ENCODE data around the gene BCAS4.

Gene BCAS4

DNA sequence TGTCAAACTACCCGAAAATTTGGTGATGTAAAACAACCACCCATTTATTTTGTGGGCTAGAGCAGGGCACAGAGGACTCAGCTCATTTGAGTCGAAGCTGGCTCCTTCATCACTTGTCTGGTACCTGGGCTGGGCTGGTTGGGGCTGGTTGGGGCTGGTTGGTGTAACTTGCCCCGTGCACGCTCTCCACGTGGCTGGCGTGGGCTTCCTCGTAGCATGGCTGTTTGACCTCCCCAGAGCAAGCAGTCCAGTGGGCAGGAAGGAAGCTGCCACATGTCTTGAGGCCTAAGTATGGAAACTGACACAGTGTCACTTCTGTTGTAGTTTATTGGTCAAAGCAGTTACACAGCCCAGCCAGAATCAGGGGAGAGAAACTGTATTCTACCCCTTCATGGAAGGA lies 27.1 kb downstream of the BCAS4 start:
- no peak for DNase-seq (ENCODE audit: low spot score)

DNA sequence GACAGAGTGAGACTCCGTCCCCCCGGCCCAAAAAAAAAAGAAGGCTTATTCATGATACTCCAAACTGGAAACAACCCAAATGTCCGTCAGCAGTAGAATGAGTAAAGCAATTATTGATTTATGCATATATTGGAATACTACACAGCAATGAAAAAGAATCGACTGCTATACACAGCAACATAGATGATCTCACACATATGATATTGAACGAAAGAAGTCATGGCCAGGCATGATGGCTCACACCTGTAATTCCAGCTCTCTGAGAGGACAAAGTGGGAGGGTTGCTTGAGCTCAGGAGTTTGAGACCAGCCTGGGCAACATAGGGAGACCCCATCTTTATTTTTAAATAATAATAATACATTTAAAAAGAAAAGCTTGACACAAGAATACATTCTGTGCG lies 28.5 kb downstream of the BCAS4 start:
- no peak for DNase-seq (ENCODE audit: low spot score)

DNA sequence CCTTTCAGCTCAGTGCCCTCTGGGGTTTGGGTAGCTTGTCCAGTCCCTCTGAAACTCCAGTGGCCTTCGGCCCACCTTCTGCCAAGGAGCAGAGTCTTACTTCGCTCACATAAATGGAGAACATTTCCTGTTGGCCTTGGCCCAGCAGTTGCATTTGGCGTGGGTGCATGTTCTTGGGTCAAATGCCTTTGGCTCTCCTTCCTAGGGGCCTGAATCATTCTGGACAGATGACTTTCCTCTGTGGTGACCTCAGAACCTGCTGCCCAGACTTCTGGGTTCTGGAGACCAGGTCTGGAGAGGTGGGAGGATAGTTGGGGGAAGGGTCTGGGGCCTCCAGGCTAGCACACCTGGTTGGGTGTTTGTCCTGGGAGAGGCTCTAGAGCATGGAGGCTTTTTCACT lies 29.3 kb downstream of the BCAS4 start:
- no peak for DNase-seq (ENCODE audit: low spot score)

DNA sequence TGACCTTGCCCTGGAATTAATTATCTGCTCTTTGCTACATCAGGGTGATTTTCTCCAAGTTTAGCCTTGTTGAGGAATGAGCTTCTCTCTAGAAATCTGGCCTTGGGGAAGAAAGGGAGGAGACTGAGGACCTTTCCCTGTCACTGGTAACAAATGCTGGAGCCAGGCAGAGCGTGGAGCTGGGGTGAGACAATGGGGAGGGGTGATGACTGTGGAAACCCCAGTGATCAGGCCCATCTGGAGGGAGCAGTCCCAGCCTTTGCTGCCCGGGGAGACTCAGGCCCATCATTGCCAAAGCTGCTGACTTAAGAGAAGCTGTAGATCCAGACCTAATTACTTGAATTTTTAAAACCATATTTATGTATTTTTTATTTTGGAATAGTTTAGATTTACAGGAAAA lies 31.3 kb downstream of the BCAS4 start:
- no peak for DNase-seq (ENCODE audit: low spot score)

DNA sequence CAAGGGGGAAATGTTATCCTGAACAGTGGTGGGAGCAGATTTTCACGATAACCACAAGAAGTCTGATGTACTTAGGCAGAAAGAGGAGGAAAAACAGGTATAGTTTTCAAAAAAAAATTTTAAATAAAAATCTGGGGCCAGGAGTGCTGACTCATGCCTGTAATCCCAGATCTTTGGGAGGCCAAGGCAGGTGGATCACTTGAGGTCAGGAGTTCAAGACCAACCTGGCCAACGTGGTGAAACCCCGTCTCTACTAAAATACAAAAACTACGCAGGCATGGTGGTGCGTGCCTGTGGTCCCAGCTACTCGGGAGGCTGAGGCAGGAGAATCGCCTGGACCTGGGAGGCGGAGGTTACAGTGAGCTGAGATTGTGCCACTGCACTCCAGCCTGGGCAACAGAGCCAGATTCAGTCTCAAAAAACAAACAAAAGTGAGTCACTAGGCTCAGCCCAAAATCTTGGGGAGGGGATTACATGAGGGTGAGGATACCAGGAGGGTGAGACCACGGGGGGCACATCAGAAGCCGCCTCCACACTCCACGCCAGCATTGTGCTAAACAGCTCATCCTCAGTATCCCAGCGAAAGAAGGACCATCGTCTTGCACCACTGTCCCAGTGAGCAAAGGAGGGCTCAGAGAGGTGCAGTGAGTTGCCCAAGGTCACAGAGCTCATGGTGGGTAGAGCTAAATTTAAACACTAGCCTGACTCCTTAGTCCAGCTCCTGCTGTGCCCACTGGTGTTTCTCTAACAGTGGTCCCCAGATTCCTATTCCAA lies 33.7 kb downstream of the BCAS4 start:
- no peak for DNase-seq (ENCODE audit: low spot score)

DNA sequence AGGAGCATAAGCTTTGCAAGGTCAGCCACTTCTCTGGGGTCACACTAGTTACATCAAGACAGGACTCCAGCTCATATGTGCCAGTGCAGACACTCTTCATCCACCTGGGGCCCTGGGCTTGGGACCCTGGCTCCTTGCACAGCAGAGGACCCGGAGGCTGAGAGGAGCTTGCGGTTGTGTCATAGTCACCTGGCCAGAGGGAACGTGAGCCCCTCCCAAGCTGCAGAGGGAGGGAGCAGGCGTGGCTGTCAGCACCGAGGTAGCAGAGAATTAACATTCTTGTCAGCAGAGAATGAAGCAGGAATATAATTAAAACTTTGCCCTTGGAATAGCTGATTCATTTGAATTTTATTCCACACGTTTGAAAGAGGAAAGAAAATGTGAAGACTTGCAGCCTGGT lies 36.8 kb downstream of the BCAS4 start:
- DNase-seq (ENCODE audit: low spot score): no peak

DNA sequence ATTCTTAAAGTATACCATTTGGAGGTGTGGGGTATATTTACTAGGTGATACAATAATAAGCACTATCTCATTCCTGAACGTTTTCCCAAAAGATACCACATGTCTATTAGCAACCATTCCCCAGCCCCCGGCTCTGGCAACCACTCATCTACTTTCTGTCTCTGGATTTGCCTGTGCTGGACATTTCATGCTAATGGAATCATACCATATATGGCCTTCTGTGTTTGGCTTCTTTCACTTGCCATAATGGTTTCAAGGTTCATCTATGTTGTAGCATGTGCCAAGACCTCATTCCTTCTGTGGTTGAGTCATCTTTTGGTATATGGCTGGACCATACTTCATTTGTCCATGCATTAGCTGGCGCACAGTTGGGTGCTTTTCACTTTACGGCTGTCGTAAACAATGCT lies 39.7 kb downstream of the BCAS4 start:
- DNase-seq (ENCODE audit: low spot score): peak; percentile 41

DNA sequence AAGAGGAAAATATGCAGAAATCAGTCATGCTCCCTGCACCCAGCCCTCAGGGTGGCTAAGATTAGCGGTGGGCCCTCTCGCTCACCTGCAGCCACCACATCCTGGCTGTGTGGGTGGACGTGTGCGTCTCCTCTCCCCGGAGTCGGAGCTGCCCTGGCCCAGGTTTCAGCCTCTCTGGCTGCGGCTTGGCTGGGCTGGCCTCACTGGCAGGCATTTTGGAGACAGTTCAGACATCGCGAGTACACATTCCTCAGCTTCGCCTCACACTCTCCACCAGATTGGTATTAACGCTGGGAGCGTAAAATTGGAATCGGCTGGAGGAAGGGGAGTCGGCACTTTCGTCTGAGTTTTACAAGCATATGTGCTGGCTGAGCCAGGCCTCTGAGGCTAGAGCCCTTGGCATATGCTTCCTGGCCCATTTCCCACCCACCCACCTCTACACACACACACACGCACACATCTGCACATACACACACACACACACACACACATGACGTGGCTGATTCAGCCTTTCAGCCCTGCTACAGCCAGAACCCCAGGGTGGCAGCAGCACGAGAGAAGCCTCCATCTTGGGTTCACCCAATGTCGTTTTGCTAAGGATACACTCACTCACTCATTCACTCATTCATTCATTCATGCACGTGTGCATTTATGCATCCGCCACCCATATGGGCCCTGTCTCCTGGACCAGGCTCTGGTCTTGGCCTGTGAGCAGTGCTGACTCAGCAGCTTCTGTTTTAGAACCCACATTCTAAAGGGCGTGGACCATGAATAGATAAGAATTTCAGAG lies 42.9 kb downstream of the BCAS4 start:
- DNase-seq (ENCODE audit: low spot score): no peak

DNA sequence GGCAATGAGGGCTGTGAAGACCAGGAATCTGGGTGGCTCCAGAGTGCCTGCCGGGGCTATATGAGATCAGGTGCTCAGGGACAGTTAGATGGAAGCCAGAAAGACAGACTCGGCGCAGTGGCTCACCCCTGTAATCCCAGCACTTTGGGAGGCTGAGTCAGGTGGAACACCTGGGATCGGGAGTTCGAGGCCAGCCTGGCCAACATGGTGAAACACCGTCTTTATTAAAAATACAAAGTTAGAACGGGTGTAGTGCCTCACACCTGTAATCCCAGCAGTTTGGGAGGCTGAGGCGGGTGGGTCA lies 43.4 kb downstream of the BCAS4 start:
- DNase-seq (ENCODE audit: low spot score): no peak

DNA sequence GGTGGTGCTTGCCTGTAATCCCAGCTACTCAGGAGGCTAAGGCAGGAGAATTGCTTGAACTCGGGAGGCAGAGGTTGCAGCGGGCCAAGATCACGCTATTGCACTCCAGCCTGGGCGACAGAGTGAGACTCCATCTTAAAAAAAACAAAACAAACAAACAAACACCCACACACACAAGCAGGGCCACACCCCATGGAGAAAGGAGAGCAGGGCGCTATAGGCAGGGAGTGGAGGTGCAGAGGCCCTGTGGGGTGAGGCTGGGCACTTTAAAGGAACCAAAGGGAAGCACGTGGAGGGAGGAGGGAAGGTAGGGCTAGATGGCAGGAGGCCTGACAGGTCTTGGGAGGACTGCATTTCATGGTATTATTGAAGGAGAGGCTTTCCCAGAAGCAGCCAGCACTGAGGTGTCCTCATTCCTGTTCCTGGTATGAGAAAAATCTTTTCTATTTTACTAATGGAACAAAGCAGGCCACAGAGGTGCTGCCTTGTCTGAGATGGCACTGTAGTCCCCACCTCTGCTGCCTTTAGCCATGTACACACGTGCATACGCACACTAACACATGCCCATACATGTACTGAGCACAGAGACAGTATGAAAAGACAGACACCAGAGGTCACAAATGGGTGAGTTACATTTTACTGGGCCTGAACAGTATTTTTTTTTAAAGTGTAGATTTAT lies 44.0 kb downstream of the BCAS4 start:
- DNase-seq (ENCODE audit: low spot score): no peak

DNA sequence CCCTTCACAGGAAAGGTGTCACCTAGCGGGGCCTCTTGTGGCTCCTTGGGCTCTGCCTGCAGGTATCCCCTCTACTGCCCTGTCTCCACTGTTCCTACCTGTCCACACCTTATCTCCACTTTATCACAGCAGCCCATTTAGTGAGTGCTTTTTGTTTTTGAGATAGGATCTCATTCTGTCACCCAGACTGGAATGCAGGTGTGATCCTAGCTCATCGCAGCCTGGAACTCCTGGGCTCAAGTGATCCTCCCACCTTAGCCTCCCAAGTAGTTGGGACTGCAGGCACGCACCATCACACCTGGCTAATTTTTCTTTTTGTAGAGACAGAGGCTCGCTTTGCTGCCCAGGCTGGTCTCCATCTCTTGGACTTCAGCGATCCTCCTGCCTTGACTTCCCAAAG lies 48.0 kb downstream of the BCAS4 start:
- no peak for DNase-seq (ENCODE audit: low spot score)

DNA sequence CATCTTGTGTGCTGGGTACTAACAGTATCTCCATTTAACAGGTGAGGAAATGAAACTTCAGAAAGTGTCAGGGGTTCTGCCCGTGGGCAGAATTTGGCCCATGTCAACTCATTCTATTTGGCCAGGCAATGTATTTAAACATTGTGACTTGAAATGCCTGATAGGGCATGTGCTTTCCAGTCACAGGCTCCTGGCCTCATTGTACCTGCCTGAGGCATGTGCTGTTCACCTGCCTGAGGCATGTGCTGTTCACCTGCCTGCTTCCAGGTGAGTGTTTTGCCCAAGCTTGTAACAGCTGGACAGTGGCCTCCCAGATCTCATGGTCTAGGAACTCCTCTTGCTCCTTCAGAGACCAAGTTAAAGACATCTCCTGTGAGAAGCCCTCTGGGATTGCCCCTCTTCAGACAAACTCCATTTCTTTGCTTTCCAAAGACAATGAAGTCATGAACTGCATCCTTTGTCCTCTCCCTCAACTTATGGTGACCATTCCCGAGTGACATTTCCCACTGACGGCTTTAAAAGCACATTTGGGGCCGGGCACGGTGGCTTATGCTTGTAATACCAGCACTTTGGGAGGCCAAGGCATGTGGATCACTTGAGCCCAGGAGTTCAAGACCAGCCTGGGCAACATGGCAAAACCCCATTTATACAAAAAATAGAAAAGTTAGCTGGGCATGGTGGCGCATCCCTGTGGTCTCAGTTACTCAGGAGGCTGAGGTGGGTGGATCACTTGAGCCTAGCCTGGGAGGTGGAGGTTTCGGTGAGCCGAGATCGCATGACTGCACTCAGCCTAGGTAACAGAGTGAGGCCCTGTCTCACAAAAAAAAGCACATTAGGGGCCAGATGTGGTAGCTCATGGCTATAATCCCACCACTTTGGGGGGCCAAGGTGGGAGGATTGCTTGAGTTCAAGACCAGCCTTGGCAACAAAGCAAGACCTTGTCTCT lies 48.7 kb downstream of the BCAS4 start:
- no peak for DNase-seq (ENCODE audit: low spot score)

DNA sequence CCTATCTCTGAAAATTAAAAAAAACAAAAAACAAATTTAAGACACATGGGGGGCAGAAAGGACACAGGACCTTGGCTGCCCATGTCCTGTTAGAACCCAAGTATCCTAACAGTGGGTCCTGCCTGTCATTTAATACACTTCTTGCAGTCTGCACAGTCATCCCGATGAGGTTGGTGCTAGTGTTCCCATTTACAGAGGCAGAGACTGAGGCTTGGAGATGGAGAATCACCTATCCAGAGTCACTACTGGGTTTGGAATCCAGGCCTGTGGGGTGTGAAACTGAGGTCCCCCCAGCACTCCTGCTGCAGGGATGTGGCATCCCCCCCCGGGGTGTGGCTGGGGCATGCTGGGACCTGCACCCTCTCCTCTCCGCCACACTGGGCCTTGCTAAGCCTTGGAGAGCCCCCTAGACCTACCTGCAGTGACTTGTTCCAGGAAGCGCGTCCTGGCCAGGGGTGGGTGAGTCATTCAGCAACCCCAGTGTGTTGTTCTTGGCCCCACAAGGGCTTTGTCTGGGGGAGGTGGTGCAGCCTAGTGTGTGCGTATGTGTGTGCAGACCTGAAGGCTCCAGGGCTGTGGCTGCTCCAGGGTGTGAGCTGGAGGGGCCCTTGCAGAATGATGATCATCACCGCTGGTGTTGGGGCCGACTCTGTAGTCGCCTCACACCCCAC lies 49.7 kb downstream of the BCAS4 start:
- no peak for DNase-seq (ENCODE audit: low spot score)

DNA sequence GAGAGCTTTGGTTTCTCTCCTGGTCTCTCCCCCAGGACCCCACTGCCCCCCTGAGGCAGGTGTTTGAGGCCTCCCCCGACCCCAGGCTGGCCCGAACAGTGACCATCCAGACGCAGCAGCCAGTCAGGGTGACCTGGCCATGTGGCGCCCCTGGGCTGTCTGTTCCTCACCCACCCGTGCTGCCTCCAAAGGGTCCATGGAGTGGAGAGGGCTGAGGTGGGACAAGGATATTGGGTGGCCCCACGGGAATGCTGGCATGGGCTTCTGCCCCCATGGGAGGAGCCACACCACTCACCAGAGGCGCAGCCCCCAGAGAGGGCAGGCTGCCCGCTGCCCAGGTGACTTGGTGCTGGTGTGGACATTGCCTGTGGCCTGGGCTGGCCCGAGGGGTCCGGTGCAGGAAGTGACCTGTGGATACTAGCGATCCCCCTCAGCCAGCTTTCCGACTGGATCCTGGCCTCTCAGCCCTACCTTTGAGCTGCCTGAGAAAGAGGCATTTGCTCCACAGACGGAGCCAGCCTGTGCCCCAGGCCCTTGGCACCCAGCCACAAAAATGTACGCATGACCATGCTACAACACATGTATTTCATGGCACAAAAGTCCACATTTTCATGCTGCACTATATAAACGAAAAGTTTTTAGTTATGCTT lies 50.8 kb downstream of the BCAS4 start:
- no peak for DNase-seq (ENCODE audit: low spot score)

DNA sequence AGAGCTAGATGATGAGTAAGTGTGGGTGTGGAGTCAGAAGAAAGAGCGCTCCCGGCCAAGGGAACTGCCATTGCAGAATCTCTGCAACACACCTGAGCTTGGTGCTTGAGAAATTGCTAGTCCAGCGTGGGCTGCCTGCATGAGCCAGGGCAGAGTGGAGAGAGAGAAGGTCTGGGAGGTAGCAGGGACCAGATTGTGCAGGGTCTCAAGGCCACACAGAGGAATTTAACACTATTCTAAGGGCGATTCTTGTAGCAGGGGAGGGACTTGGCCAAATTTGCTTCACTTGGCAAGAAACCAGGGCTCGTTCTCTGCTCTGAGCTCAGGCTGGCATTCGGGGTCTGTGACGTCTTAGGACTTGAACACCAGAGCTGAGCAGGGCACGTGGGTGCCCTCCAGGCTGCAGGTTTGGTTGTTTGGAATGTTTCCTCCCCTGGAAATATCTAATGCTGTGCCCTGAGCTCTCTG lies 53.5 kb downstream of the BCAS4 start:
- no peak for DNase-seq (ENCODE audit: low spot score)

DNA sequence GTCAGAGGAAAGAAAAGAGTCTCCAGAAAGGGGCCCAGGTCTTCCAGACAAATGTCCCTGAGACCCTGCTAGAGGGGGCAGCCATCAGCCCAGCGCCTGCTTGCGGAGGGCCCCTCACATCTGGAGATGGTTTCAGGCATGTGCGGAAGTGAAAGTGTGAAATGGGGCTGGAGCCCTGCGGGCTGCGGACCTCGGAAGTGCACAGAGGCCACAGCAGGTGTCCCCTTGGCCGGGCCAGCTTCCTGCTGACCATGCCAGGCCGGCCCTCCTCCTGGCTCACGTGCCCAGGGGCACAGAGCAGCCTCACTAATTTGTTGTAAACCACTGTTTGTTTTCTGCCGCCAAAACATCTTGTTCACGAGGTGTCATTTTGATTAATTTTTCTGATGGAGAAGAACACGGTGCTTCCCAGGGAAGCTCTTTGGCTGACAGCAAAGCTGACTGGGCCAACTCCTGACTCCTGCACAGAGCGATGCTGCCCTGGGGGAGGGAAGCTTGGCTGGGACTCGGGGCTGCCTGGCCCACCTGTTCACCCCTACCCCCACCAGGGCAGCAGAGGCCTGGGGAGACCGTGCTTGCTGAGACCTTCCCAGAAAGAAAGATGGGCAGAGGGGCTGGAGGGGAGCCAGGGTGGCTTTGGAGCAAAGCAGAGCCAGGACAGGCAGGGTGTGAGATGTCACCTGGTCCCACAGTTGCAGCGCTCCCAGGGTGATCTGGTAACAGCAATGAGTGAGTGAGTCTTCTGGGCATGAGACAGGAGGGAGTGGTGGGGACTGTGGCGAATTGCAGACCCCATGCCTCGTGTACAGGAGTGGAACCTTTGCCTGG lies 54.2 kb downstream of the BCAS4 start:
- no peak for DNase-seq (ENCODE audit: low spot score)

DNA sequence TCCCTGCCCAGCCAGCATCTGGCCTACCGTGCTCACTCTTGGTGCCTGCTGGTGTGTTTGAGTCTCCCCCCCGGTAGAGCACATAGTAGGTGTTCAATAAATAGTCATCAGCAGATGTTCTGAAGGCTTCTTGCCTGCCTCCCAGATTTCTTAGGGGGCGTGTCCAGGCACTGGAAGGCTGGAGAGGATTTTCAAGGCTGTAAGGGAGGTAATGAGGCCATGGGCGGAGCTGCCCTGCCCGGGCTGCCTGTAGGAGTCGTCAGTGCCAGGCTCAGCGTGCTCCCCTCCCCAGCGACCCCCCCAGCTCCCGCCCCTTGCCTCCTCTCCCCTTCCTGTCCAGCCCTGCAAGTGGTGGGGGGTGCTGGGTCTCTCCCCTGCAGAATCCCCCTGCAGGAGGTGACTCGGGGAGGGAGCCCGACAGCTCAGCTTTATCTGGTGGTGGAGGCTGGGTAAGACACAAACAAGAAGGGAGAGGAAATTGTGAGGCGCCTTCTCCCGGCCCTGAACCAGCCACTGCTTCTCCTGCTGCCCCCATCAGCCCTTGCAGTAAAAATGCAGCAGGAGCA lies 55.9 kb downstream of the BCAS4 start:
- DNase-seq (ENCODE audit: low spot score): no peak

DNA sequence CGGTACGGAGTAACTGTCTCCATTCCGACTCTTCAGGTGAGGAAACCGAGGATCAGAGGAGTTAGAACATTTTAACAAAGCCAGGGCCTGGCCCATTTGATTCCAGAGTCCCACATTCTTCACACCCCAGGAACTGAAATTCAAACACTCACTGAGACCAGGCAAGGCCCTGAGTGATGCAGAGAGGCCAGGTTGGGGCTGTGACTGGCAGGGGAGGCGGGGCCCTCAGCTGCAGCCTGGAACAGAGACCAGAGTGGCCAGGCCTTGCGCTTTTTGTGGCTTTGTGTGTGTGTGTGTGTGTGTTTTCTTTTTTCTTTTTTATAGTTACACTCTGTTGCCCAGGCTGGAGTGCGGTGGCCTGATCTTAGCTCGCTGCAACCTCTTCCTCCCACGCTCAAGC lies 57.2 kb downstream of the BCAS4 start:
- no peak for DNase-seq (ENCODE audit: low spot score)

DNA sequence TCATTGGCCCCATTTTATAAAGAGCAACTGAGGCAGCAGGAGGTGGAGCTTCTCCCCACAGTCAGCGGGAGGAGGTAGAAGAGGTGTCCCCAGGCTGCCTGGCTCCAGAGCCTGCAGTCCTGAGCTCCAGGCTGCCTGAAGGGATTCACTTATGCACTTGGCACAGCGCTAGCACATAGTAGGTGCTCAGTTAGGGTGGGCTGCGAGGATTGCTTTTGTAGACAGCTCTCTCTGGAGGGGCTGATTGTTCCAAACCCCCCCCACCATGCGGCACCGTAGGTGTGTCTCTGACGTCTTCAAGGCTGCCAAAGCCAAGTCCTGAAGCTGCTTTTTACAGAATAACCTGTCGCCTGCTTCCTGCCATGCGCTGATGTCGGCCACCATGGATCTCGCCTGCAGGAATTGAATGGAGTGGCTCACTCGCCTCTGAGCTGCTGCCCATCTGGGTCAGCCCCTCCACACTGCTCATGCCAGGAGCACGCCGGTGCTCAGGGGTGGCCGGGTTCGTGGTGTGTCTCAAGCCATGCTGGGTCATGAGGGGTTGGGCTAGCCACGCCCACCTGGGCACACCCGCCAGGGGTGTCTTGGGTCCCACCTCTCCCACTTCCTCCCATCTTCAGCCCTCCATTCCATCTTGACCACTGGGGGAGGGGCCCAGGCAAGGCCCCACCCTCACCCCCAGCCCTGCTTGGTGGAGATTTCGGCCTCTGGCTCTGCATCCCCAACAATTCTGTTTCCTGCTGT lies 59.8 kb downstream of the BCAS4 start:
- no peak for DNase-seq (ENCODE audit: low spot score)
